ENCODE results near the gene SPRYD3.

DNA sequence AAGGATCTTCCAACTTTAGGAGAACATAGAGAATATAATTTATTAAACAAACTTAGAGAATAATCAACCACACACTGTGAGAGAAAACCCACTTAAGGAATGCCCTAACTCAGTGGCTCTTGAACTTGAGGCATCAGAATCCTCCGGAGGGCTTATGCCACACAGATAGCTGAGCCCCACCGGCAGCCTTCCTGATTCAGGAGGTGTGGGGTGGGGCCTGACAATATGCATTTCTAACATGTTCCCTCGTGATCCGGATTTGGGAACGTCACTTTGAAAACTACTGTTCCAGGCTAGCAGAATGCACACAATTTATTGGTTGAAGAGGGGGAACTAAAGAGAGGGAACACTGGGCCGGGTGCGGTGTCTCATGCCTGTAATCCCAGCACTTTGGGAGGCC lies 22.1 kb upstream of the SPRYD3 start:
- TF ChIP-seq, protein P1, sequence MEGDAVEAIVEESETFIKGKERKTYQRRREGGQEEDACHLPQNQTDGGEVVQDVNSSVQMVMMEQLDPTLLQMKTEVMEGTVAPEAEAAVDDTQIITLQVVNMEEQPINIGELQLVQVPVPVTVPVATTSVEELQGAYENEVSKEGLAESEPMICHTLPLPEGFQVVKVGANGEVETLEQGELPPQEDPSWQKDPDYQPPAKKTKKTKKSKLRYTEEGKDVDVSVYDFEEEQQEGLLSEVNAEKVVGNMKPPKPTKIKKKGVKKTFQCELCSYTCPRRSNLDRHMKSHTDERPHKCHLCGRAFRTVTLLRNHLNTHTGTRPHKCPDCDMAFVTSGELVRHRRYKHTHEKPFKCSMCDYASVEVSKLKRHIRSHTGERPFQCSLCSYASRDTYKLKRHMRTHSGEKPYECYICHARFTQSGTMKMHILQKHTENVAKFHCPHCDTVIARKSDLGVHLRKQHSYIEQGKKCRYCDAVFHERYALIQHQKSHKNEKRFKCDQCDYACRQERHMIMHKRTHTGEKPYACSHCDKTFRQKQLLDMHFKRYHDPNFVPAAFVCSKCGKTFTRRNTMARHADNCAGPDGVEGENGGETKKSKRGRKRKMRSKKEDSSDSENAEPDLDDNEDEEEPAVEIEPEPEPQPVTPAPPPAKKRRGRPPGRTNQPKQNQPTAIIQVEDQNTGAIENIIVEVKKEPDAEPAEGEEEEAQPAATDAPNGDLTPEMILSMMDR (IDR thresholded peaks at IDR 0.05; ENCODE audit: insufficient read depth, low read length, poor library complexity, severe bottlenecking) = no peak
- TF ChIP-seq EZH2phosphoT487 (conservative IDR thresholded peaks at IDR 0.05; ENCODE audit: low read length) = no peak
